GM12801 (cell line): Measurements from ENCODE around the gene POU3F2.

Source experiments
- TF ChIP-seq, protein P1 (sequence below): IDR thresholded peaks from one replicate; pipeline ENCODE4 v1.5.1; 2011; ENCODE audit warnings: control low read depth; ENCODE audit not compliant: insufficient read length; ENCODE audit errors: extremely low read depth

The POU3F2 gene

DNA sequence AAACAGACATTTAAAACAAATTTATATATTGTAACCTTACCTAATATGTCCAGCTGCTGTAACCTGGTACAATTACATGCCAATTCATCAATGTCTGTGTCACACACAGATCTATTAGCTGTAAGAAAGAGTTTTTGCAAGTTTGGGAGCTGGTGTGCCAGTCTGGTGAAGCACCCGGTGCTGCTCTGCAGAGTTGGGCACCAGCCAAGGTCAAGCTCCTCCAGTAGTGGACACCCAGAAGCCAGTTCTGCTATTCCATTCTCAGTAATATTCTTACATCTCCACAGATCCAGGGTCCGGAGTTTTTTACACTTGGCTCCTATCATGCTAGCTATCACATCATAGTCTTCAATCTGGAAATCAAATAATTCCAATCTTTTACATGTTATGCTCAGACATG, 41.0 kb downstream of the POU3F2 start:
- TF ChIP-seq, protein P1, sequence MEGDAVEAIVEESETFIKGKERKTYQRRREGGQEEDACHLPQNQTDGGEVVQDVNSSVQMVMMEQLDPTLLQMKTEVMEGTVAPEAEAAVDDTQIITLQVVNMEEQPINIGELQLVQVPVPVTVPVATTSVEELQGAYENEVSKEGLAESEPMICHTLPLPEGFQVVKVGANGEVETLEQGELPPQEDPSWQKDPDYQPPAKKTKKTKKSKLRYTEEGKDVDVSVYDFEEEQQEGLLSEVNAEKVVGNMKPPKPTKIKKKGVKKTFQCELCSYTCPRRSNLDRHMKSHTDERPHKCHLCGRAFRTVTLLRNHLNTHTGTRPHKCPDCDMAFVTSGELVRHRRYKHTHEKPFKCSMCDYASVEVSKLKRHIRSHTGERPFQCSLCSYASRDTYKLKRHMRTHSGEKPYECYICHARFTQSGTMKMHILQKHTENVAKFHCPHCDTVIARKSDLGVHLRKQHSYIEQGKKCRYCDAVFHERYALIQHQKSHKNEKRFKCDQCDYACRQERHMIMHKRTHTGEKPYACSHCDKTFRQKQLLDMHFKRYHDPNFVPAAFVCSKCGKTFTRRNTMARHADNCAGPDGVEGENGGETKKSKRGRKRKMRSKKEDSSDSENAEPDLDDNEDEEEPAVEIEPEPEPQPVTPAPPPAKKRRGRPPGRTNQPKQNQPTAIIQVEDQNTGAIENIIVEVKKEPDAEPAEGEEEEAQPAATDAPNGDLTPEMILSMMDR = no peak

DNA sequence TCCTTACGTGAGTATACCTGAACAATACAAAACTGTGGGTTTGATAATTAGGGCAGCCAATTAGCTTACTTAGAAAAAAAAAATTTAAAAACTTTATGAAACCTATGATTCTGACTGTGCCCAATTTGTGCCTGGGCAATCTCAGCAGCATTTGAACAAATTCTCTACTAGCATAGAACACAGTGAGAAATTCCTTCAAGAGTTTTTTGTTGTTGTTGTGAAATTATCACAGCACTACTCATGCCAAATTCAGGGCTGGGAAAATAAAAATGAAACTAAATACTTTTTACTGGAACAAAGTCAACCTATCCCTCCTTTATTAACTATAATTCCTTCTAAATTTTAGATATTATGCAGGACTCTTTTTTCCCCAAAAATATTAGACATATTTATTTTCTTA, 42.9 kb downstream of the POU3F2 start:
- TF ChIP-seq, protein P1 = no peak

DNA sequence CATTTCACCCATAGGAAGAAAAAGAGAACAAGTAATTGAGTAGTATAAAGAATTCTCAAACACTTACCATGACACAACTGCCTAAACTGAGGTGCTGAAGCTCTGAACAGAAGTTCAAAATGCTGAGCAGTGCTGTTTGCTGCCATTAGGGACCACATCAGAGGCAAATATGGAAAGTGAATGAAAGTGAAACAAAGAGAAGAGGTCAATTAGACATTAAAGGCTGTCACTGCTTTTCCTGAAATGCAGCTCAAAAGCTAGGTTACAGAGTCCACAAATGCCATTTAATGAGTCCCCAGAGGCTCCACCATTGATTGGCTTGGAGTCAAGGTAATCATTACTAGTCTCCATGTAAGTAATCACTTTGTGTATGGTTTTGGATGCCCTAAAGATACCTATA, 46.1 kb downstream of the POU3F2 start:
- TF ChIP-seq, protein P1 = no peak

DNA sequence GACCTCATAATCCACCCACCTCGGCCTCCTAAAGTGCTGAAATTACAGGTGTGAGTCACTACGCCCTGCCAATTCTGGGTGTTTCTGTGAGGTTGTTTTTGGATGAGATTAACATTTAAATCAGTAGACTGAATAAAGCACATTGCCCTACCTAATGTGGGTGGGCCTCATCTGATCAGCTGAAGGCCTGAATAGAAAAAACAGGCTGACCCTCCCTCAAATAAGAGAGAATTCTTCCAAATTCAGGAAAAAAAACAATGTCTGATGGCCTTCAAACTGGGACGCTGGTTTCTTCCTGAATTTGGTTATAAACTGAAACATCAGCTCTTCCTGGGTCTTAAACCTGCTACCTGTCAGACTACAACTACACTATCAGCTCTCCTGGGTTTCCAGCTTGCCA, 51.0 kb downstream of the POU3F2 start:
- TF ChIP-seq, protein P1 = no peak

DNA sequence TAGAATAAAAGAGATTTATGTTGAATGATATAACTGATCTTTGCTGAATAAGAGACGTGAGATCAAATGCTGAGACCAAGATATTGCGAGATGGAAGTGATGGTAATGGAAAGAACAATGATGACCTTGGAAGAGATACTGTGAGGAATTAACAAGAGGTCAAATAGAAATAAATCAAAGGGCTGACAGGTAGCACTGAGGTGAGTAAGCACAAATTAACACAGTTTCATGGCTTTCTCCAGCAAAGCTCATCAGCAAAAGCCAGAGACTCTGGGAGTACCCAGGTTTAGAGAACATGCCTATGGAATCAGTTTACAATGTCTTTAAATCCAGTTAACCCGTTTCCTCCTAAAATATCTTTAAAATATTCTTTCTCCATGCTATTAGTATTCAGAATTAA, 53.3 kb downstream of the POU3F2 start:
- TF ChIP-seq, protein P1 = no peak
